ENCODE data around the gene PLCG1. TPM values are rescaled to one million over a fixed set of nuclear protein-coding genes. Genes with fewer than 3 reads are reported as not detected.

Gene PLCG1
- total and polyA plus RNA-seq, 2 experiments from 2014 or later = 27.4 to 206 TPM

- Histone ChIP-seq H3K4me1 (ENCODE audit: insufficient read depth) (no peaks in the 10 kb centered on the region), H3K9me2 (ENCODE audit: insufficient read depth) (no peaks in the 10 kb centered on the region), H2AFZ (no peak overlapping the region), H3K36me3 (ENCODE audit: insufficient read depth) (peaks cover 19% of the 10 kb centered on the region), H3K4me3 (no peak overlapping the region), H3K27ac (ENCODE audit: low read depth) (no peak overlapping the region), H4K20me1 (replicated peaks; ENCODE audit: insufficient read depth) (peaks cover 3% of the 10 kb centered on the region), H3K4me2 (no peak overlapping the region), H3K79me2 (replicated peaks; ENCODE audit: insufficient read depth) (no peaks in the 10 kb centered on the region), H3F3A (replicated peaks; ENCODE audit: low read depth) (no peaks in the 10 kb centered on the region), H3K27me3 (ENCODE audit: insufficient read depth) (no peaks in the 10 kb centered on the region)
- Mint-ChIP-seq H3K4me3 (no peak overlapping the region), H3K27me3 (ENCODE audit: insufficient read depth, low read depth, poor library complexity) (peaks cover 12% of the 10 kb centered on the region), H3K4me1 (no peaks in the 10 kb centered on the region), H3K36me3 (ENCODE audit: low read depth) (peaks cover 94% of the 10 kb centered on the region), H3K27ac (no peak overlapping the region), H3K9me3 (no peaks in the 10 kb centered on the region)
- no peak for ATAC-seq
- no peak for TF ChIP-seq EZH2 (IDR thresholded peaks at IDR 0.05; ENCODE audit: low read depth, unreplicated experiment)
- no peak for TF ChIP-seq POLR2AphosphoS5 (IDR thresholded peaks at IDR 0.05; ENCODE audit: low read depth)
- TF ChIP-seq ETS1 (IDR thresholded peaks at IDR 0.05) = no peak
- TF ChIP-seq STAT1 (IDR thresholded peaks at IDR 0.05; ENCODE audit: unreplicated experiment) = no peak
- no peak for TF ChIP-seq ZNF114 (CRISPR knock-in tag; IDR thresholded peaks at IDR 0.05)
- no peak for TF ChIP-seq CREB1 (CRISPR knock-in tag; IDR thresholded peaks at IDR 0.05; ENCODE audit: low read depth)
- TF ChIP-seq NANOG (IDR thresholded peaks at IDR 0.05; ENCODE audit: borderline replicate concordance) = no peak
- no peak for TF ChIP-seq ZNF331 (CRISPR knock-in tag; IDR thresholded peaks at IDR 0.05; ENCODE audit: low read depth)
- TF ChIP-seq CTCF (conservative IDR thresholded peaks at IDR 0.05; ENCODE audit: low read depth in 2 of 2) = no peak
- TF ChIP-seq EZH2phosphoT487 (IDR thresholded peaks at IDR 0.05; ENCODE audit: unreplicated experiment) = no peak
- no peak for TF ChIP-seq JUNB (IDR thresholded peaks at IDR 0.05; ENCODE audit: unreplicated experiment)
- no peak for TF ChIP-seq ZNF462 (CRISPR knock-in tag; IDR thresholded peaks at IDR 0.05)
- no peak for TF ChIP-seq REST (IDR thresholded peaks at IDR 0.05; ENCODE audit: unreplicated experiment)
- no peak for DNase-seq (ENCODE audit: low spot score)
Measured at GRCh38 chr20:41167118-41167470, 29.8 kb downstream of the PLCG1 start.

All from GM23338 (cell line).